ENCODE measurements around the gene FFAR3.
"Not testable (repeated sequence)": the region's sequence is repeated elsewhere in the genome, so short reads cannot be mapped to it uniquely, and the experiment has no call there.

Gene FFAR3

GRCh38 chr19:35377656-35378055 lies 19.4 kb downstream of the FFAR3 start:
- no peak for DNase-seq (ENCODE audit: low read depth in 3 of 3)

- DNase-seq (ENCODE audit: low read depth in 3 of 3) = no peak
Observed at GRCh38 chr19:35378356-35378755, 20.1 kb downstream of the FFAR3 start.

- not testable (repeated sequence) for DNase-seq (ENCODE audit: low read depth in 3 of 3)
Observed at GRCh38 chr19:35379545-35379944, 21.3 kb downstream of the FFAR3 start.

- no peak for DNase-seq (ENCODE audit: low read depth in 3 of 3)
Observed at GRCh38 chr19:35379992-35380391, 21.7 kb downstream of the FFAR3 start.

GRCh38 chr19:35380450-35381124 lies 22.3 kb downstream of the FFAR3 start:
- DNase-seq (ENCODE audit: low read depth in 3 of 3) = no peak

DNA sequence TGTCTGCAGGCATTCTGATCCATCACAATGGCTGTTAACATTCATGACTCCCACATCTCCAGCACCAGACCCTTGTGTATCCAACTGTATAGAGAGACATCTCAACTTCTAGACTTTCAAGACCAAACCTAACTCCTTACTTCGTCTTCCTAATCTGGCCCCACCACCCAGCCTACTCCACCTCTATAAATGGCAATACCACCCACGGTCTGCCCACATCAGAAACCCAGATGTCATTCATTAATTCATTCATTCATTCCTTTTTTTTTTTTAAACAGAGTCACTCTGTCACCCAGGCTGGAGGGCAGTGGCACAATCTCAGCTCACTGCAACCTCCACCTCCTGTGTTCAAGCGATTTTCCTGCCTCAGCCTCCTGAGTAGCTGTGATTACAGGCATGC lies 23.1 kb downstream of the FFAR3 start:
- DNase-seq (ENCODE audit: low read depth in 3 of 3) = no peak

DNA sequence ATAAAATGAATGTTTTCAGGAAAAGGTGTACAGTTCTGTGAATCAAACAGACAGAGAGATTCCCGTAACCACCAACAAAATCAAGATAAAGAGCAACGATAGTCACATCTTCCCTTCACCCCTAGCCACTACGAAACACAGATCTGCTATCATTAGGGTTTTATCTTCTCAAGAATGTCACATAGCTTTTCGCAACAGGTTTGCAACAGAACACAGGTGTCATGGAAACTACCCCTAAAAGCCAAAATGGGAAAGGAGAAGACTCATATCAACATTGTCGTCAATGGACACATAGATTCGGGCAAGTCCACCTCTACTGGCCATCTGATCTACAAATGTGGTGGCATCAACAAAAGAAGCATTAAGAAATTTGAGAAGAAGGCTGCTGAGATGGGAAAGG lies 23.7 kb downstream of the FFAR3 start:
- no peak for DNase-seq (ENCODE audit: low read depth in 3 of 3)

DNA sequence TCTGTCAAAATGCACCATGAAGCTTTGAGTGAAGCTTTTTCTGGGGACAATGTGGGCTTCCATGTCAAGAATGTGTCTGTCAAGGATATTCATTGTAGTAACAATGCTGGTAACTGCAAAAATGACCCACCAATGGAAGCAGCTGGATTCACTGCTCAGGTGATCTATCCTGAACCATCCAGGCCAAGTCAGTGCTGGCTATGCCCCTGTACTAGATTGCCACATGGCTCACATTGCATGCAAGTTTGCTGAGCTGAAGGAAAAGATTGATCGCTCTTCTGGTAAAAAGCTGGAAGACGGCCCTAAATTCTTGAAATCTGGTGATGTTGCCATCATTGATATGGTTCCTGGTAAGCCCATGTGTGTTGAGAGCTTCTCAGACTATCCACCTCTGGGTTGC lies 25.3 kb downstream of the FFAR3 start:
- DNase-seq (ENCODE audit: low read depth in 3 of 3) = no peak

DNA sequence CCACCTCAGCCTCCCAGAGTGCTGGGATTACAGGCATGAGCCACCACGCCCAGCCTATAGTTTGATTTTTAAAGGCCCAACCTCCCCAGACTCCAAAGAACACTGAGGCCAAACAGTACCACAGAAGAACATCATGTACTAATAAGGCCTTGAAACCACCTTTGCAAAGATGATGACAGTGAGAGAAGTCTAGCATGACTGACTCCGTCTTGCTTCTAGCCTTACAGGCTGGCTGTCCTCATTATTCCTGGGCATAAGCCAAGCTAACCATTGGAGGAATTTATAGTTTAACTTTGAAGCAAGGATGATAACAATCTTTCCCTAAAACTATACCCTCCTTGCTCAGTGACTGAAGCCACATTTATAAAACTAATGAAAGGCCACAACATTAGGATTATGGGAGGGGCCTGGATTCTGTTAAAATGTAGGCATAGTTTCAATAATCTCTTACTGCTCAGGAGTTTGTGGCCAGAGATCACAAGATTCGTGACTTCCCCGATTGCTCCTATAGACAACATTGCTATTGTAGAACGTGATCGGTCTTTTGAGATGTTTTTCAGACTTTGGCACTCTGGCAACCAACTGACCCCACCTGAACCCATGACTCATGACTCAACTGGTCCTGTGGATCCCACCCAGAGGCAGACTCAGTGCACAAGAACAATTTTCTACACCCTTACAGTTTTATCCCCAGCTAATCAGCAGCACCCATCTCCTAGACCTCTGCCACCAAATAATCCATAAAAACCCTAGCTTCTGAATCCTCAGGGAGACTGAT lies 30.2 kb downstream of the FFAR3 start:
- DNase-seq (ENCODE audit: low read depth in 3 of 3) = no peak

DNA sequence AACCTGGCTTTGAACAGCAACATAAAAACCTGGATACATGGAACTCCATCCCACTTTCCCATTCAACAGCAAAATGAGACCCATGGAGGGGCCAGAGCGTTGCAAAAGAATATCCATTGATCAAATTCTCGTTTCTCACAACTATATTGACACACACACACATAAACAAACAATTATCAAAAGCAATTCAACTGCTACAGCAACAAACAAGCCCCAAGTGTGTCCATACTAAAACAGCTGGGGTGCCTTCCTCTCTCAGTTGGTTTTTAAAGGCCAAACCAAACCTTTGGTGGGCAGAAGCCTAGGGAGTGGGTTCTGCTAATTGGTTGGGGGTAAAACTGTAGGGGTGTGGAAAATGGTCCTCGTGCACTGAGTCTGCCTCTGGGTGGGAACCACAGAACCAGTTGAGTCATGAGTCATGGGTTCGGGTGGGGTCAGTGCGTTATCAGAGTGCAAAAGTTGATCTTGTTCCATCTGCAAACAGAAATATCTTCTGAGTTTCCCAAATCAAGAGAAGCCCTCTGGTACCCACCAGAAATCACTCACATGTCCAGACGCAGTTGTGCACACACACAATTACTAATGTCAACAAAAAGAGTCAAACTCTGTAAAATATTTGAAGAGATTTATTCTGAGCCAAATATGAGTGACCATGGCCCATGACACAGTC lies 31.1 kb downstream of the FFAR3 start:
- DNase-seq (ENCODE audit: low read depth in 3 of 3) = no peak

GRCh38 chr19:35392742-35393715 lies 34.8 kb downstream of the FFAR3 start:
- no peak for DNase-seq (ENCODE audit: low read depth in 3 of 3)

DNA sequence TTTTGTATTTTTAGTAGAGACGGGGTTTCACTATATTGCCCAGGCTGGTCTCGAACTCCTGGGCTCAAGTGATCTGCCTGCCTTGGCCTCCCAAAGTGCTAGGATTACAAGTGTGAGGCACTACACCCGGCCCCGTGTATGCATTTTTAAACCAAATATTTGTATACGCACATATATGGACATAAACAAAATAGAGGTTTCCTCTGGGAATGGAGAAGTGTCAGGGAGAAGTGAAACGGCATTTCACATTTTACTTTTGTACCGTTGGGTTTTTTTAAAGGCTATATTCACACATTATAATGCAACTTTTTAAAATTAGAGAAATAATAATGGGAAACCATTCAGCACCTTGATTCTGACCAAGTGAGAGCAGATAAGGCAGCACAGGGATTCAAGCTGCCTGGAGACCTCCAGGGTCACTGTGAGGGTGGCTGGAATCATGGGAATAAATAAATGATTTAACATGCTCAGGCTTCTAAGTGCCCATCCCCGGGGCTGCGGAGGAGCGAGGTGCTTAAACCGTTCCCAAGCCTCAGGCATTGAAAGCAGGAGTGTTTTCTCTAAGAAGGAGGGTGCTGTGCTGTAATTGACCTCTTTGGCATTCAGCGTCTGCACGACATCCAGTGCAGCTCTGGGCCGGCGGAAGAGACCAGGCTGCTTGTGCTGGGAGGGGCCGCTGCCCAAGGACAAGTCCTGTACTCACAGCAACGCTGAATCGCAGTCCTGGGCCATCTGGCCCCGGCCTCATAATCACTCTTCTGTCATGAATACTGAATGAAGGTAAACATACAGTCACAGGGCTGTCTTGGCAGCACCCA lies 37.3 kb downstream of the FFAR3 start:
- DNase-seq (ENCODE audit: low read depth in 3 of 3) = no peak

- DNase-seq (ENCODE audit: low read depth in 3 of 3) = no peak
Observed at GRCh38 chr19:35396240-35396885, 38.1 kb downstream of the FFAR3 start.

DNA sequence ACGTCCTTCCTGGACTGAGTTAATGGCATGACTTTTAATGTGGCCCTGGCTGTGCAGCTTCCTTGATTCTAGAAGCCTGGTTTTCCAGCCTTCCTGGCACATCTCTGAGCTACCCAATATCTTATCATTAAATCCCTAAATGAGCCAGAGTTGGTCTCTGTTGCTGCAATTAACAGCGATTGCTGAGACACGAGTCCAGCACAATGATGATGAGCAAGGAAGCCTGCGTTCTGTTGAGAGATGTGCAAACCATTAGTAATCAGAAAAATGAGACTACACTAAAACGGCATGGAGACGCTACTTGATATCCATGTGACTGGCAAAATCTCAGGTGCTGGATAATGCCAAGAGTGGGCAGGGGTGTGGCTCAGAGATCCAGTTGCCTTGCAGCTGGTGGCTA lies 38.8 kb downstream of the FFAR3 start:
- DNase-seq (ENCODE audit: low read depth in 3 of 3) = no peak

DNA sequence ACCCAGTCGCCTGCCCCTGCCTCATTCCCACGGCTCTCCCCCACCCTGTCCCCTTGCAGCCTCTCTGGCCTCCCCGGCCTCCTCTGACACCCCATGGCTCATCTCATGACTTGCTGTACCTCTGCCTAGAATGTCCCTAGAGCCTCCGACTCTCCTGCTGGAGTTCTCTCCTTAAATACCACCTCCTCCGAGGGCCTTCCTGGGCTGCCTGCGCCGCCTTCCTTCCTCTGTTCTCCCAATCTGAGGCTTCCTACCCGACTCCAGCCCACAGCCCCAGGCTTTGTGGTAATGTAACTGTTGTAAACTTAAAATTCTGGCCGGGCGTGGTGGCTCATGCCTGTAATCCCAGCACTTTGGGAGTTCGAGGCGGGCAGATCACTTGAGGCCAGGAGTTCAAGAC lies 40.3 kb downstream of the FFAR3 start:
- DNase-seq (ENCODE audit: low read depth in 3 of 3) = no peak

DNA sequence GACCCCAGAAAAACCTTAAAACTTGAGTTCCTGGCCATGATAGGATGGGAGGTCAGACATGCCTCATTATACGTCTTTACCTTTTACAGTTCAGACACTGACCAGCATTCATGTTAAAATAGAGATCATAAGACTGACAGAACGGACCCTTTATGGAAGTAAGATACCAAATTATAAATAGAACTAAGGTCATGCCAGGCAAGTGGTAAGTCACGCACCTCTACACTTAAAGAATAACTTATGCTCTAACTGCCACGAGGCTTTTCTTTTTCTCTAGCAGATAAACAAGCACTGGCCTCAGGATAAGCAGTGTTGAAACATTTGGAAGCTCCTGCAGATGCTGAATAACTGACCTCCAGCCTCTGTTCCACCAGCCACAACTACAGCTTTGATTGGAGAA lies 41.0 kb downstream of the FFAR3 start:
- DNase-seq (ENCODE audit: low read depth in 3 of 3) = no peak

- no peak for DNase-seq (ENCODE audit: low read depth in 3 of 3)
Observed at GRCh38 chr19:35399948-35400772, 41.9 kb downstream of the FFAR3 start.

GRCh38 chr19:35400773-35401100 lies 42.5 kb downstream of the FFAR3 start:
- DNase-seq (ENCODE audit: low read depth in 3 of 3) = no peak

- DNase-seq (ENCODE audit: low read depth in 3 of 3) = not testable (repeated sequence)
Observed at GRCh38 chr19:35401416-35401815, 43.2 kb downstream of the FFAR3 start.

Measured in stimulated activated CD4-positive, alpha-beta T cell treated with anti-CD3 and anti-CD28 coated beads, TNF-alpha, amount 100 ng/mL, for 24 hours (primary cell).